Endothelial cell of umbilical vein (primary cell): ENCODE measurements around the gene COG5. TPM values are rescaled to one million over a fixed set of nuclear protein-coding genes. Genes with fewer than 3 reads are reported as not detected.

Experiments used
- BruUV-seq: library from RNA; stranded (reverse); fragments of 400-500 nt; replicated peaks from 2 replicates; lab custom pipeline; 2021; lab: Mats Ljungman, UMichigan
- CTCF ChIA-PET: fragments of 300-600, 350-600 bp; sonication (Branson Sonifier 250); formaldehyde crosslinking; loops from one replicate; lab custom pipeline; 2021; ENCODE audit warnings: antibody characterized with exemption, inconsistent platforms; lab: Charles Lee
- POLR2A ChIA-PET: fragments of 300-600, 350-600 bp; sonication (Branson Sonifier 250); formaldehyde crosslinking; loops from one replicate; lab custom pipeline; 2021; ENCODE audit warnings: antibody characterized with exemption, inconsistent platforms; lab: Charles Lee
- DNase-seq: peaks from one replicate; pipeline ENCODE4 v3.0.0-alpha.2; 2011; ENCODE audit warnings: low read depth, low spot score
- FAIRE-seq: peaks from 2 replicates; lab custom pipeline; 2011; peaks lifted over from hg19 to GRCh38; lab: Jason Lieb, UNC
- H2AFZ ChIP-seq: 2 replicates; pipeline ENCODE4 v1.6.0; 2012; ENCODE audit warnings: low read depth, low read length, control low read depth, inconsistent platforms
- H3K27ac ChIP-seq: 2 replicates; pipeline ENCODE4 v1.5.1; 2011; ENCODE audit warnings: low read depth, mild to moderate bottlenecking, control low read depth, low read length, moderate library complexity; ENCODE audit not compliant: insufficient read depth
- H3K27me3 ChIP-seq, 2 experiments: 2 replicates each; pipeline versions ENCODE4 v1.6.0 to v1.6.1; 2011; ENCODE audit warnings: low read length in 2 of 2, mixed read lengths in 1 of 2; ENCODE audit not compliant: control insufficient read depth in 2 of 2, insufficient read depth in 2 of 2
- H3K36me3 ChIP-seq, 2 experiments: 2 replicates in 1 of 2; 3 replicates in 1 of 2; pipeline ENCODE4 v1.5.1; 2011; ENCODE audit warnings: low read length in 2 of 2, mild to moderate bottlenecking in 1 of 2, moderate library complexity in 1 of 2; ENCODE audit not compliant: control insufficient read depth in 2 of 2, insufficient read depth in 2 of 2; ENCODE audit errors: extremely low read depth in 1 of 2
- H3K4me1 ChIP-seq: 3 replicates; pipeline ENCODE4 v1.5.1; 2011; ENCODE audit warnings: mild to moderate bottlenecking, low read length; ENCODE audit not compliant: control insufficient read depth, insufficient read depth; ENCODE audit errors: extremely low read depth
- H3K4me2 ChIP-seq: 2 replicates; pipeline ENCODE4 v1.6.1; 2011; ENCODE audit warnings: low read length, control low read depth, mixed read lengths; ENCODE audit not compliant: insufficient read depth
- H3K4me3 ChIP-seq, 3 experiments: fragments of 200-600 bp in 1 of 3; sonication (generic), shearing (Covaris generic) in 1 of 3; replicated peaks in 1 of 3; 2 replicates each; pipeline ENCODE4 v1.5.1; 2011 to 2016; ENCODE audit warnings: control low read depth in 3 of 3, low read length in 3 of 3, mild to moderate bottlenecking in 2 of 3, inconsistent platforms in 1 of 3, low read depth in 1 of 3, moderate library complexity in 1 of 3; ENCODE audit not compliant: insufficient read depth in 1 of 3
- H3K79me2 ChIP-seq: 2 replicates; pipeline ENCODE4 v1.6.0; 2012; ENCODE audit warnings: low read length, inconsistent platforms; ENCODE audit not compliant: control insufficient read depth, insufficient read depth
- H3K9ac ChIP-seq: replicated peaks from 2 replicates; pipeline ENCODE3; 2011; ENCODE audit warnings: low read length, control low read depth; ENCODE audit not compliant: insufficient read depth; ENCODE audit errors: extremely low read depth
- H3K9me1 ChIP-seq: replicated peaks from 3 replicates; pipeline ENCODE4 v1.6.0; 2011; ENCODE audit warnings: mild to moderate bottlenecking, low read length; ENCODE audit not compliant: control insufficient read depth, insufficient read depth; ENCODE audit errors: extremely low read depth
- H3K9me3 ChIP-seq: replicated peaks from 2 replicates; pipeline ENCODE4 v1.5.1; 2012; ENCODE audit warnings: low read length, inconsistent platforms; ENCODE audit not compliant: control insufficient read depth, insufficient read depth
- H4K20me1 ChIP-seq: replicated peaks from 2 replicates; pipeline ENCODE3; 2011; ENCODE audit warnings: mild to moderate bottlenecking, low read length; ENCODE audit not compliant: control insufficient read depth, insufficient read depth; ENCODE audit errors: extremely low read depth
- EZH2 ChIP-seq: IDR thresholded peaks from 2 replicates; pipeline ENCODE4 v1.6.1; 2012; ENCODE audit warnings: borderline replicate concordance, low read depth, mild to moderate bottlenecking, moderate library complexity, low read length, inconsistent platforms; ENCODE audit not compliant: severe bottlenecking
- FOS ChIP-seq: IDR thresholded peaks from 2 replicates; pipeline ENCODE4 v1.6.1; 2011; ENCODE audit warnings: mild to moderate bottlenecking, low read length, moderate library complexity, borderline replicate concordance; ENCODE audit not compliant: insufficient read depth
- GATA2 ChIP-seq: IDR thresholded peaks from 2 replicates; pipeline ENCODE4 v1.7.0; 2011; ENCODE audit warnings: low read depth, mild to moderate bottlenecking, moderate library complexity, mixed read lengths, low read length; ENCODE audit not compliant: insufficient read length, insufficient read depth
- JUN ChIP-seq: IDR thresholded peaks from 2 replicates; pipeline ENCODE4 v1.6.1; 2011; ENCODE audit warnings: borderline replicate concordance, low read depth; ENCODE audit not compliant: insufficient read length, insufficient read depth
- MAX ChIP-seq: IDR thresholded peaks from 2 replicates; pipeline ENCODE4 v1.6.1; 2011; ENCODE audit not compliant: insufficient read depth, insufficient read length
- MYC ChIP-seq: IDR thresholded peaks from one replicate; pipeline ENCODE4 v1.6.1; 2011; ENCODE audit warnings: mild to moderate bottlenecking, low read depth, low read length
- POLR2A ChIP-seq: IDR thresholded peaks from 2 replicates; pipeline ENCODE4 v1.6.1; 2012; ENCODE audit warnings: low read depth, mild to moderate bottlenecking, control low read depth, low read length
- POLR2AphosphoS5 ChIP-seq: IDR thresholded peaks from 2 replicates; pipeline ENCODE4 v1.6.1; 2012; ENCODE audit warnings: low read depth, mild to moderate bottlenecking, control low read depth, low read length, moderate library complexity; ENCODE audit not compliant: insufficient read depth
- dilution Hi-C: fragments of 300-500 bp; cut with MboI; formaldehyde crosslinking; loops from one replicate; pipeline ENCODE4 v1.15.0; 2019; ENCODE audit warnings: low sequenced_read_pairs; ENCODE audit not compliant: extremely low pct_ligation_motif_present
- intact Hi-C: fragments of 100-400 bp; cut with micrococcal nuclease; formaldehyde crosslinking; loops from one replicate; pipeline ENCODE4 v1.10.0; 2022
- polyA plus RNA-seq, 4 experiments: library from polyadenylated mRNA; depleted of rRNA in 3 of 4; stranded (reverse) in 3 of 4; unstranded in 1 of 4; fragments of >200 nt; gene quantifications; 2 replicates each; pipeline versions ENCODE4 v1.2.1 to v1.2.3, GENCODE V29; 2011 to 2012; ENCODE audit warnings: missing spikeins in 1 of 4
- total RNA-seq: library from RNA; stranded (reverse); gene quantifications from 2 replicates; pipeline ENCODE4 v1.2.3, GENCODE V29; 2021
- TF ChIP-seq, protein P1 (sequence below), 2 donors: IDR thresholded peaks; 1 replicate in 1 of 2; 2 replicates in 1 of 2; pipeline ENCODE4 v1.5.1; 2011; ENCODE audit warnings: low read length in 2 of 2, mild to moderate bottlenecking in 2 of 2, moderate library complexity in 2 of 2, control low read depth in 1 of 2, inconsistent platforms in 1 of 2, low read depth in 1 of 2; ENCODE audit not compliant: insufficient read depth in 1 of 2; ENCODE audit errors: extremely low read depth in 1 of 2

The COG5 gene
- total and polyA plus RNA-seq, 2 donors (not counting 3 experiments of a cell fraction or from before 2014, with no cell fraction given): 18.8 to 45.3 TPM

DNA sequence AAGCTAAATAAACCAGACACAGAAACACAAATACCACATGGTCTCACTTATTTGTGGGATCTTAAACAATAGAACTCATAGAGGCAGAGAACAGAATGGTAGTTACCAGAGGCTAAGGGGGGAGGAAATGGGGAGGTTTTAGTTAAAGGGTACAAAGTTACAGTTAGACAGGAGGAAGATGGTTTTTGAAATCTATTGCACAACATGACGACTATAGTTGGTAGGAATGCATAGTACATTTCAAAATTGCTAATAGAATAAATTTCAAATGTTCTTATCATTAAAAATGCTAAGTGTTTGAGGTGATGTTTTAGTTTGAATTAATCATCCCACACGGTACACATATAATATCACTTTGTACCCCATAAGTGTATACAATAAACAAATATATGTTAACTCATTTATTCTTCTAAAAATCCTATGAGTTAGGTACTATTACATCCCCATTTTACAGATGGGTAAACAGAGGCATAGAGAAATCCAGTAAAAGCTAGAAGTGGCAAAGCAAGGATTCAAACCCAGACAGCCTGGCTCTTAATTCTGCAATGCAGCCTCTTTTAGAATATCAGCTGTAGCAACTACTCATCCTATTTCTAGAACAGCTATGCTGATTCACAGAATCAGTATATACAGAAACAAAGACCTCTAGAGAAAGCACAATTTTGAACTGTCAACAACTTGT is 344.0 kb downstream of the COG5 start:
- dilution Hi-C loops: no loop called here
- intact Hi-C loops: no loop called here
- H3K9ac ChIP-seq: no peak overlapping the region
- no TSS peak for BruUV-seq
- H3K9me1 ChIP-seq: no peaks in the 10 kb centered on the region
- H3K9me3 ChIP-seq: no peaks in the 10 kb centered on the region
- no peaks in the 10 kb centered on the region for H3K79me2 ChIP-seq
- H2AFZ ChIP-seq: no peak overlapping the region
- ChIA-PET POLR2A (no interaction called here), CTCF (no interaction called here)
- no peaks in the 10 kb centered on the region for H3K27me3 ChIP-seq
- H3K4me1 ChIP-seq: no peaks in the 10 kb centered on the region
- no peak overlapping the region for H3K27ac ChIP-seq
- DNase-seq (no peak), FAIRE-seq (no peak)
- no peaks in the 10 kb centered on the region for H4K20me1 ChIP-seq
- TF ChIP-seq, protein P1, sequence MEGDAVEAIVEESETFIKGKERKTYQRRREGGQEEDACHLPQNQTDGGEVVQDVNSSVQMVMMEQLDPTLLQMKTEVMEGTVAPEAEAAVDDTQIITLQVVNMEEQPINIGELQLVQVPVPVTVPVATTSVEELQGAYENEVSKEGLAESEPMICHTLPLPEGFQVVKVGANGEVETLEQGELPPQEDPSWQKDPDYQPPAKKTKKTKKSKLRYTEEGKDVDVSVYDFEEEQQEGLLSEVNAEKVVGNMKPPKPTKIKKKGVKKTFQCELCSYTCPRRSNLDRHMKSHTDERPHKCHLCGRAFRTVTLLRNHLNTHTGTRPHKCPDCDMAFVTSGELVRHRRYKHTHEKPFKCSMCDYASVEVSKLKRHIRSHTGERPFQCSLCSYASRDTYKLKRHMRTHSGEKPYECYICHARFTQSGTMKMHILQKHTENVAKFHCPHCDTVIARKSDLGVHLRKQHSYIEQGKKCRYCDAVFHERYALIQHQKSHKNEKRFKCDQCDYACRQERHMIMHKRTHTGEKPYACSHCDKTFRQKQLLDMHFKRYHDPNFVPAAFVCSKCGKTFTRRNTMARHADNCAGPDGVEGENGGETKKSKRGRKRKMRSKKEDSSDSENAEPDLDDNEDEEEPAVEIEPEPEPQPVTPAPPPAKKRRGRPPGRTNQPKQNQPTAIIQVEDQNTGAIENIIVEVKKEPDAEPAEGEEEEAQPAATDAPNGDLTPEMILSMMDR (IDR thresholded peaks at IDR 0.05; ENCODE audit: extremely low read depth in 1 of 2, insufficient read depth in 1 of 2, low read depth in 1 of 2, low read length in 2 of 2): no peak
- TF ChIP-seq GATA2: no peak
- TF ChIP-seq FOS: no peak
- TF ChIP-seq POLR2A: no peak
- TF ChIP-seq JUN: no peak
- no peak for TF ChIP-seq MYC
- TF ChIP-seq MAX: no peak
- TF ChIP-seq EZH2: no peak
- TF ChIP-seq POLR2AphosphoS5: no peak
- no peaks in the 10 kb centered on the region for H3K36me3 ChIP-seq
- H3K4me3 ChIP-seq: no peak overlapping the region
- H3K4me2 ChIP-seq: no peak overlapping the region
